OCI-LY3 (cell line): ENCODE data around the gene SMAD7.

ENCODE experiments used
- H2AFZ ChIP-seq: fragments of 200-600, 300-600 bp; shearing (Covaris generic); 2 replicates; pipeline ENCODE4 v1.6.0; 2014; ENCODE audit warnings: antibody characterized with exemption, low read depth, low read length
- H3K27ac ChIP-seq: fragments of 200-600, 300-600 bp; sonication (generic); 2 replicates; pipeline ENCODE4 v1.5.1; 2014; ENCODE audit warnings: mild to moderate bottlenecking, low read length, moderate library complexity, mixed read lengths
- H3K27me3 ChIP-seq: fragments of 200-600, 300-600 bp; sonication (generic); 2 replicates; pipeline ENCODE4 v1.6.1; 2014; ENCODE audit warnings: low read depth, low read length, mixed read lengths
- H3K36me3 ChIP-seq: fragments of 200-600, 300-600 bp; sonication (generic); replicated peaks from 2 replicates; pipeline ENCODE3; 2014; ENCODE audit warnings: low read depth, low read length, mixed read lengths
- H3K4me1 ChIP-seq: fragments of 300-600, 200-600 bp; sonication (generic); 2 replicates; pipeline ENCODE4 v1.6.1; 2014; ENCODE audit warnings: low read length, mixed read lengths
- H3K4me2 ChIP-seq: fragments of 200-600, 300-600 bp; sonication (generic); 2 replicates; pipeline ENCODE4 v1.6.1; 2014; ENCODE audit warnings: low read length, mixed read lengths
- H3K4me3 ChIP-seq: fragments of 300-600, 200-600 bp; sonication (generic); 2 replicates; pipeline ENCODE4 v1.5.1; 2014; ENCODE audit warnings: antibody characterized with exemption, mild to moderate bottlenecking, low read length, moderate library complexity
- H3K79me2 ChIP-seq: fragments of 300-600, 200-600 bp; shearing (Covaris generic); 2 replicates; pipeline ENCODE4 v1.6.1; 2014; ENCODE audit warnings: mild to moderate bottlenecking, low read length, mixed read lengths
- H3K9ac ChIP-seq: fragments of 300-600, 200-600 bp; shearing (Covaris generic); 2 replicates; pipeline ENCODE4 v1.6.0; 2014; ENCODE audit warnings: mild to moderate bottlenecking, low read length, moderate library complexity
- H3K9me3 ChIP-seq: fragments of 200-600, 300-600 bp; shearing (Covaris generic); 2 replicates; pipeline ENCODE4 v1.6.1; 2014; ENCODE audit warnings: low read length, mixed read lengths; ENCODE audit not compliant: insufficient read depth
- H4K20me1 ChIP-seq: fragments of 200-600, 300-600 bp; sonication (generic); 2 replicates; pipeline ENCODE4 v1.6.1; 2016; ENCODE audit warnings: low read length, mixed read lengths; ENCODE audit not compliant: insufficient read depth
- EZH2phosphoT487 ChIP-seq: fragments of 200-600 bp; shearing (Covaris generic); IDR thresholded peaks from 2 replicates; pipeline ENCODE4 v1.6.1; 2018; ENCODE audit warnings: antibody characterized with exemption, mixed run types, low read depth
- TF ChIP-seq, protein P1 (sequence below): fragments of 200-600, 300-600 bp; sonication (generic); IDR thresholded peaks from 2 replicates; pipeline ENCODE4 v1.5.1; 2014; ENCODE audit warnings: antibody characterized with exemption, low read length, low read depth

The SMAD7 gene

DNA sequence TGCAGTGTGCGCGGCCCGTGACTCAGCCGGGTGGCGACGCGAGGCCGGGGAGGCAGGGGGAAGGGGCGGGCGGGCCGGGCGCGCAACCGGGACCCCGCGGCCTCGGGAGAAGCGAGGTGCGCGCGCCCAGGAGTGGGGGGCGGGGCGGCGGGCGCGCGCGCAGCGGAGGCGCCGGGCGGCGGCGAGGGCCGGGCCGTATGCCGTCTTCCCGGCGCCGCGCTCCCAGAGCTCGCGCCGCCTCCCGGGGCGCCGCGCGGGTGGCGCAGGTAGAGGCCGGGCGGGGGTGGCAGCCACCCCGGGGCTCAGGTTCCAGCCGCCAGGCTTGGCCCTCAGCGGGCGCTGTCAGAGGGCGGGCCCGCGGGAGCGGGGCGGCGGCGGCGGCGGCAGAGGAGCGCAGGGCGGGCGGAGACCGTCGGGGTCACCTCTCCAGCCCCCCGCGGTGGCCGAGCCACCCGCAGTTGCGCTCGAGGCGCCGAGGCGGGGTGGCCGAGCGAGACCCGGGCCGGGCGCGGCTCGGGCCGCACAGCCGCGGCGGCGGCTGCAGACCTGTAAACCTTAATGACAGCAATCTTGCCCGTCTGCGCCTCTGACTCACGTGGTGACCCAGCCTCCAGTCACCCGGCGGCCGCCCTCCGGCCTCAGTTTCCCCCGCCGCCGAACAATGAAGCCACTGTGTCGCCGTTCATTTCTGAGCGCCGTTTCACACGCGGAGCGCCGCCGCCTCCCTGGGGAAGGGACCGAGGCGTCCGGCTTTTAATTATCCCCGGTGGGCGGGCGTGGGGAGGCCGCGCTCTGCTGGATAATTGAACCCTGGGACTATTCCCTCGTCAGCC lies 25.3 kb upstream of the SMAD7 start:
- Histone ChIP-seq H3K4me1 (peaks cover 3% of the 10 kb centered on the region; the same call in 1 of the 2 replicates), H4K20me1 (no peaks in the 10 kb centered on the region), H3K27me3 (peaks cover 30% of the 10 kb centered on the region), H3K4me2 (peak overlapping the region; percentile 84), H3K79me2 (no peaks in the 10 kb centered on the region), H2AFZ (peak overlapping the region; percentile 80), H3K36me3 (no peaks in the 10 kb centered on the region), H3K27ac (no peak overlapping the region), H3K9ac (peak overlapping the region; percentile 66), H3K9me3 (no peaks in the 10 kb centered on the region), H3K4me3 (peak overlapping the region; percentile 80)
- TF ChIP-seq, protein P1, sequence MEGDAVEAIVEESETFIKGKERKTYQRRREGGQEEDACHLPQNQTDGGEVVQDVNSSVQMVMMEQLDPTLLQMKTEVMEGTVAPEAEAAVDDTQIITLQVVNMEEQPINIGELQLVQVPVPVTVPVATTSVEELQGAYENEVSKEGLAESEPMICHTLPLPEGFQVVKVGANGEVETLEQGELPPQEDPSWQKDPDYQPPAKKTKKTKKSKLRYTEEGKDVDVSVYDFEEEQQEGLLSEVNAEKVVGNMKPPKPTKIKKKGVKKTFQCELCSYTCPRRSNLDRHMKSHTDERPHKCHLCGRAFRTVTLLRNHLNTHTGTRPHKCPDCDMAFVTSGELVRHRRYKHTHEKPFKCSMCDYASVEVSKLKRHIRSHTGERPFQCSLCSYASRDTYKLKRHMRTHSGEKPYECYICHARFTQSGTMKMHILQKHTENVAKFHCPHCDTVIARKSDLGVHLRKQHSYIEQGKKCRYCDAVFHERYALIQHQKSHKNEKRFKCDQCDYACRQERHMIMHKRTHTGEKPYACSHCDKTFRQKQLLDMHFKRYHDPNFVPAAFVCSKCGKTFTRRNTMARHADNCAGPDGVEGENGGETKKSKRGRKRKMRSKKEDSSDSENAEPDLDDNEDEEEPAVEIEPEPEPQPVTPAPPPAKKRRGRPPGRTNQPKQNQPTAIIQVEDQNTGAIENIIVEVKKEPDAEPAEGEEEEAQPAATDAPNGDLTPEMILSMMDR = no peak
- TF ChIP-seq EZH2phosphoT487 = no peak

- Histone ChIP-seq H3K4me2 (peak overlapping the region; percentile 63), H3K9ac (peak overlapping the region; percentile 66)
Measured at GRCh38 chr18:48975120-48975816, 24.5 kb upstream of the SMAD7 start.

DNA sequence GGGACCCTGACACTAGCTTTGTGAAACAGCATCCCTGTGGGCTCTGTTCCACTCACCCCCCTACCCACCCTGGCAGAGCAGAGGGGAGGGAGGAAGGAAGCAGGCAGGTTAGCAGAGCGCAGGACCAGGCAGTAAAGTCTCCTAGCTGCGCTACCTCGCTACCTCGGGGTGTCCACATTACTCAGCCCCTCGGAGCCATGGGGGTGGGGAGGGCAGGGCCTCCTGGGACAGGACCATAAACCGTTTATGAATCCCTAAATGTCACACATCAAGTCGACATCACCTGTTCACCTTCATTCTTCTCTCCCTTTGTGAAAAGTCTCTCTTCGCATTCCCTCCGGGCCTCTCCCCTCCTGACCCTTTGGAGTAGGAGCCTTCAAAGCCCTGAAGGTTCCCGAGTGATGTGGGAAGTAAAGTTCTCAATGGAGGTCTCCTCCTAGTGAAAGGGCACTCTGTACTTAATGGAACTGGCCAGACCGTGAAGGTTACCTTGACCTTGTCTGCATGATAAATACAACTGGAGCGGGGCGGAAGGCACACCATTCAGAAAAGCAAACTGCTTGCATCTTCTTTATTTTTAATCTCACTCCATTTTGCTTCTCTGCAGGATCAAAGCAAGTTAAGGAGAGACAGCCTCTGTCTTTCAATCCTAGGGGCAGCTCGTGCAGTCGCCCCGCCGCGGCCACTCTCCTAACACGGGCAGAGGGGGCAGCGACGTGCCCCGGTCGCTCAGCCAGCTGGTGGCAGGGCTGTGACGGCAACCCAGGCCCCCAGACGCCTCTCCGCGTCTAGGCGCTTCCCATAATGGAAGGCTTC lies 23.7 kb upstream of the SMAD7 start:
- H3K4me3 ChIP-seq = peak overlapping the region; percentile 80
- TF ChIP-seq EZH2phosphoT487 = no peak
- TF ChIP-seq, protein P1 = peak; percentile 32; the same call in 1 of the 2 replicates
- peaks cover 36% of the 10 kb centered on the region for H3K27me3 ChIP-seq
- 0 out of 2 replicates have a peak overlapping the region, but pooled peaks have one; percentile 66 for H3K9ac ChIP-seq
- no peak overlapping the region for H3K27ac ChIP-seq
- no peaks in the 10 kb centered on the region for H3K79me2 ChIP-seq
- peak overlapping the region; percentile 63 for H3K4me2 ChIP-seq
- H3K36me3 ChIP-seq = no peaks in the 10 kb centered on the region
- H3K4me1 ChIP-seq = peaks cover 3% of the 10 kb centered on the region; the same call in 1 of the 2 replicates
- peak overlapping the region; percentile 80; the same call in 1 of the 2 replicates for H2AFZ ChIP-seq
- no peaks in the 10 kb centered on the region for H3K9me3 ChIP-seq
- H4K20me1 ChIP-seq = no peaks in the 10 kb centered on the region

More at GRCh38 chr18:48975120-48975816, 24.5 kb upstream of the SMAD7 start:
- Histone ChIP-seq H3K27me3 (peaks cover 30% of the 10 kb centered on the region), H3K9me3 (no peaks in the 10 kb centered on the region), H3K4me3 (peak overlapping the region; percentile 80), H4K20me1 (no peaks in the 10 kb centered on the region), H2AFZ (peak overlapping the region; percentile 80), H3K27ac (no peak overlapping the region), H3K36me3 (no peaks in the 10 kb centered on the region), H3K4me1 (peaks cover 3% of the 10 kb centered on the region; the same call in 1 of the 2 replicates), H3K79me2 (no peaks in the 10 kb centered on the region)
- TF ChIP-seq EZH2phosphoT487 = no peak
- TF ChIP-seq, protein P1 = no peak; the same call in 1 of the 2 replicates
